ENCODE data around the gene OR2AT4. TPM values are rescaled to one million over a fixed set of nuclear protein-coding genes. Genes with fewer than 3 reads are reported as not detected.

OR2AT4 gene
- total RNA-seq, 1 experiment from 2014 or later = not detected

- no peak overlapping the region for H3K27ac ChIP-seq (ENCODE audit: low read length)
- TF ChIP-seq POLR2AphosphoS5 (IDR thresholded peaks at IDR 0.05; ENCODE audit: low read depth, low read length) (no peak), CTCF (IDR thresholded peaks at IDR 0.05) (no peak), SIN3A (IDR thresholded peaks at IDR 0.05; ENCODE audit: borderline replicate concordance, insufficient read depth, low read depth, low read length) (no peak), REST (IDR thresholded peaks at IDR 0.05; ENCODE audit: insufficient read depth in 1 of 2, low read depth in 2 of 2, low read length in 1 of 2) (no peak), TCF7L2 (IDR thresholded peaks at IDR 0.05; ENCODE audit: low read depth, low read length) (no peak)
- no peaks in the 10 kb centered on the region for H3K36me3 ChIP-seq (ENCODE audit: control insufficient read depth, insufficient read depth, low read length)
- H3K27me3 ChIP-seq (ENCODE audit: control insufficient read depth, insufficient read depth, low read length) = peaks cover 12% of the 10 kb centered on the region
- no TSS peak for BruUV-seq (replicated peaks)
- no peaks in the 10 kb centered on the region for H3K4me1 ChIP-seq (ENCODE audit: control insufficient read depth, insufficient read depth, low read length)
- POLR2A ChIA-PET = interaction anchor here (0.7 kb wide), 2 partner anchors 75 to 98 kb away, joined by 3 to 7 read pairs; no protein-coding TSS in a partner anchor
- ATAC-seq (no peak), DNase-seq (ENCODE audit: low read depth, low spot score) (no peak)
- in situ Hi-C loops (cut with HindIII; ENCODE audit: low pct_unique_long_range_greater_than_20kb, low sequenced_read_pairs) = no loop called here
- intact Hi-C loops (cut with micrococcal nuclease; ENCODE audit: unreplicated experiment) = no loop called here
- no peak overlapping the region for H3K4me3 ChIP-seq (ENCODE audit: low read depth in 2 of 2, low read length in 2 of 2)
- CTCF ChIA-PET = no interaction called here
- no peaks in the 10 kb centered on the region for H3K9me3 ChIP-seq (ENCODE audit: control insufficient read depth, insufficient read depth, low read depth, low read length)
Observed at GRCh38 chr11:75078233-75078632, 18.4 kb downstream of the OR2AT4 start.

- DNase-seq (ENCODE audit: low read depth, low spot score) (no peak), ATAC-seq (no peak)
- Histone ChIP-seq H3K27ac (ENCODE audit: low read length) (no peak overlapping the region), H3K4me3 (ENCODE audit: low read depth in 2 of 2, low read length in 2 of 2) (no peak overlapping the region), H3K9me3 (ENCODE audit: control insufficient read depth, insufficient read depth, low read depth, low read length) (no peaks in the 10 kb centered on the region), H3K4me1 (ENCODE audit: control insufficient read depth, insufficient read depth, low read length) (no peaks in the 10 kb centered on the region), H3K36me3 (ENCODE audit: control insufficient read depth, insufficient read depth, low read length) (no peaks in the 10 kb centered on the region), H3K27me3 (ENCODE audit: control insufficient read depth, insufficient read depth, low read length) (peaks cover 12% of the 10 kb centered on the region)
- TF ChIP-seq SIN3A (IDR thresholded peaks at IDR 0.05; ENCODE audit: borderline replicate concordance, insufficient read depth, low read depth, low read length) (no peak), TCF7L2 (IDR thresholded peaks at IDR 0.05; ENCODE audit: low read depth, low read length) (no peak), REST (IDR thresholded peaks at IDR 0.05; ENCODE audit: insufficient read depth in 1 of 2, low read depth in 2 of 2, low read length in 1 of 2) (no peak), POLR2AphosphoS5 (IDR thresholded peaks at IDR 0.05; ENCODE audit: low read depth, low read length) (no peak), CTCF (IDR thresholded peaks at IDR 0.05) (no peak)
- no TSS peak for BruUV-seq (replicated peaks)
- intact Hi-C loops (cut with micrococcal nuclease; ENCODE audit: unreplicated experiment) = no loop called here
- ChIA-PET POLR2A (interaction anchor here (0.7 kb wide), 1 partner anchor 76 kb away, joined by 7 read pairs; no protein-coding TSS in a partner anchor), CTCF (no interaction called here)
- in situ Hi-C loops (cut with HindIII; ENCODE audit: low pct_unique_long_range_greater_than_20kb, low sequenced_read_pairs) = no loop called here
Observed at GRCh38 chr11:75077316-75077715, 19.4 kb downstream of the OR2AT4 start.
